ENCODE results near the gene SSBP4.
"Not testable (repeated sequence)": the region's sequence is repeated elsewhere in the genome, so short reads cannot be mapped to it uniquely, and the experiment has no call there.

Gene SSBP4

DNA sequence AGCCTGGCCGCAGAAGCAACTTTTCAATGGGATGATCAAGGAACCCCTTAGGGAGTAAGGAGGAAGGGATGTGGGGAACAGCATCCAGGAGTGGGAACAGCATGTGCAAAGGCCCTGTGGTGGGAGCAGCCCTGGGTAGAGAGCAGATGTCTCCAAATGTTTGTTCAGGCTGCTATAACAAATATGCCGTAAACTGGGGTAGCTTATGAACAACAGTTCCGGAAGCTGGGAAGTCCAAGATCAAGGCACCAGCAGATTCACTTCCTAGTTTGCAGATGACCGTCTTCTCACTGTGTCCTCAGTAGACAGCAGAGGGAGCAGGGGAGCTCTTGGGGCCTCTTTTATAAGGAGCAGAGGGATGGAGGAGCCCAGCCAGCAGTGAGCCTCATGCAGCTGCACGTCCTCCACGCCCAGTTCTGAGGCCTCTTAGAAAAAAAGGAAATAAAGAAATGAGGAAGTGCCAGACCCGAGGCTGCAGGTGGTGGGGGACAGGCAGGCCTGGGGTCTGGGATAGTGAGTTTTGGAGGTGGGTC, 17.6 kb upstream of the SSBP4 start:
- no peaks in the 10 kb centered on the region for H3K9me2 ChIP-seq (replicated peaks; ENCODE audit: control insufficient read depth, low read length)
- H3K79me2 ChIP-seq (ENCODE audit: control insufficient read depth, low read length) = no peaks in the 10 kb centered on the region
- H3K36me3 ChIP-seq (ENCODE audit: control insufficient read depth, low read length) = no peaks in the 10 kb centered on the region
- peaks cover 5% of the 10 kb centered on the region; the same call in 1 of the 2 replicates for H3K27me3 ChIP-seq (ENCODE audit: control insufficient read depth, low read length)
- H4K20me1 ChIP-seq (ENCODE audit: control insufficient read depth, insufficient read depth, low read depth, low read length) = no peaks in the 10 kb centered on the region
- H3K9me3 ChIP-seq (ENCODE audit: control insufficient read depth, insufficient read depth, low read length) = no peaks in the 10 kb centered on the region
- H3K4me3 ChIP-seq (ENCODE audit: low read length) = peak overlapping the region; percentile 78
- H3F3A ChIP-seq (ENCODE audit: control insufficient read depth, insufficient read depth) = peaks cover 16% of the 10 kb centered on the region
- TF ChIP-seq EZH2phosphoT487 (IDR thresholded peaks at IDR 0.05; ENCODE audit: borderline replicate concordance, low read length) = no peak
- TF ChIP-seq, protein P1, sequence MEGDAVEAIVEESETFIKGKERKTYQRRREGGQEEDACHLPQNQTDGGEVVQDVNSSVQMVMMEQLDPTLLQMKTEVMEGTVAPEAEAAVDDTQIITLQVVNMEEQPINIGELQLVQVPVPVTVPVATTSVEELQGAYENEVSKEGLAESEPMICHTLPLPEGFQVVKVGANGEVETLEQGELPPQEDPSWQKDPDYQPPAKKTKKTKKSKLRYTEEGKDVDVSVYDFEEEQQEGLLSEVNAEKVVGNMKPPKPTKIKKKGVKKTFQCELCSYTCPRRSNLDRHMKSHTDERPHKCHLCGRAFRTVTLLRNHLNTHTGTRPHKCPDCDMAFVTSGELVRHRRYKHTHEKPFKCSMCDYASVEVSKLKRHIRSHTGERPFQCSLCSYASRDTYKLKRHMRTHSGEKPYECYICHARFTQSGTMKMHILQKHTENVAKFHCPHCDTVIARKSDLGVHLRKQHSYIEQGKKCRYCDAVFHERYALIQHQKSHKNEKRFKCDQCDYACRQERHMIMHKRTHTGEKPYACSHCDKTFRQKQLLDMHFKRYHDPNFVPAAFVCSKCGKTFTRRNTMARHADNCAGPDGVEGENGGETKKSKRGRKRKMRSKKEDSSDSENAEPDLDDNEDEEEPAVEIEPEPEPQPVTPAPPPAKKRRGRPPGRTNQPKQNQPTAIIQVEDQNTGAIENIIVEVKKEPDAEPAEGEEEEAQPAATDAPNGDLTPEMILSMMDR (IDR thresholded peaks at IDR 0.05; ENCODE audit: low read depth, low read length, poor library complexity, severe bottlenecking) = peak; percentile 79
- peaks cover 57% of the 10 kb centered on the region for H3K4me1 ChIP-seq (ENCODE audit: control insufficient read depth, low read length)
- H3K4me2 ChIP-seq (ENCODE audit: low read length) = peak overlapping the region; percentile 98
- H3K27ac ChIP-seq (ENCODE audit: low read depth, low read length) = peak overlapping the region; percentile 87

DNA sequence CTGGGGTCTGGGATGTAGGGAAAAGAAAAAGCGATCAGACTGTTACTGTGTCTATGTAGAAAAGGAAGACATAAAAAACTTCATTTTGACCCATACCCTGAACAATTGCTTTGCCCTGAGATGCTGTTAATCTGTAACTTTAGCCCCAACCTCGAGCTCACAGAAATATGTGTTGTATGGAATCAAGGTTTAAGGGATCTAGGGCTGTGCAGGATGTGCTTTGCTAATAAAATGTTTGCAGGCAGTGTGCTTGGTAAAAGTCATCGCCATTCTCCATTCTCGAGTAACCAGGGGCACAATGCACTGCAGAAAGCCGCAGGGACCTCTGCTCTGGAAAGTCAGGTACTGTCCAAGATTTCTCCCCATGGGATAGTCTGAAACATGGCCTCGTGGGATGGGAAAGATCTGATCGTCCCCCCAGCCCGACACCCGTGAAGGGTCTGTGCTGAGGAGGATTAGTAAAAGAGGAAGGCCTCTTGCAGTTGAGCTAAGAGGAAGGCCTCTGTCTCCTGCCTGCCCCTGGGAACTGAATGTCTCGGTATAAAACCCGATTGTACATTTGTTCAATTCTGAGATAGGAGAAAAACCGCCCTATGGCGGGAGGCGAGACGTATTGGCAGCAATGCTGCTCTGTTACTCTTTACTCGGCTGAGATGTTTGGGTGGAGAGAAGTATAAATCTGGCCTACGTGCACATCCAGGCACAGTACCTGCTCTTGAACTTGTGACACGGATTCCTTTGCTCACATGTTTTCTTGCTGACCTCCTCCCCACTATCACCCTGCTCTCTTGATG, 16.5 kb upstream of the SSBP4 start:
- H3K9me2 ChIP-seq (replicated peaks; ENCODE audit: control insufficient read depth, low read length); H4K20me1 ChIP-seq (ENCODE audit: control insufficient read depth, insufficient read depth, low read depth, low read length); H3K36me3 ChIP-seq (ENCODE audit: control insufficient read depth, low read length); H3K27me3 ChIP-seq (ENCODE audit: control insufficient read depth, low read length); H3K79me2 ChIP-seq (ENCODE audit: control insufficient read depth, low read length); H3K9me3 ChIP-seq (ENCODE audit: control insufficient read depth, insufficient read depth, low read length): not testable (repeated sequence)
- H3K4me1 ChIP-seq (ENCODE audit: control insufficient read depth, low read length) = peaks cover 48% of the 10 kb centered on the region
- peak overlapping the region; percentile 87 for H3K27ac ChIP-seq (ENCODE audit: low read depth, low read length)
- H3K4me3 ChIP-seq (ENCODE audit: low read length) = peak overlapping the region; percentile 78
- H3K4me2 ChIP-seq (ENCODE audit: low read length) = peak overlapping the region; percentile 98
- H3F3A ChIP-seq (ENCODE audit: control insufficient read depth, insufficient read depth) = peaks cover 16% of the 10 kb centered on the region

DNA sequence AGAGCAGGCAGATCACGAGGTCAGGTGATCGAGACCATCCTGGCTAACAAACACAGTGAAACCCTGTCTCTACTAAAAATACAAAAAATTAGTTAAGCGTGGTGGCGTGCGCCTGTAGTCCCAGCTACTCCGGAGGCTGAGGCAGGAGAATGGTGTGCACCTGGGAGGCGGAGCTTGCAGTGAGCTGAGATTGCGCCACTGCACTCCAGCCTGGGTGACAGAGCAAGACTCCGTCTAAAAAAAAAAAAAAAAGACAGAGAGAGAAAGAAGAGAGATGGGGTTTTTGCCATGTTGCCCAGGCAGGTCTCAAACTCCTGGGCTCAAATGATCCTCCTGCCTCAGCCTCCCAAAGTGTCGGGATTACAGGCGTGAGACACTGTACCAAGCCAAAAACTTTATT, 13.4 kb upstream of the SSBP4 start:
- not testable (repeated sequence) for H3K79me2 ChIP-seq (ENCODE audit: control insufficient read depth, low read length); H3K9me2 ChIP-seq (replicated peaks; ENCODE audit: control insufficient read depth, low read length); H3K4me2 ChIP-seq (ENCODE audit: low read length); H3K27ac ChIP-seq (ENCODE audit: low read depth, low read length); H4K20me1 ChIP-seq (ENCODE audit: control insufficient read depth, insufficient read depth, low read depth, low read length); H3K9me3 ChIP-seq (ENCODE audit: control insufficient read depth, insufficient read depth, low read length); H3K27me3 ChIP-seq (ENCODE audit: control insufficient read depth, low read length); H3K36me3 ChIP-seq (ENCODE audit: control insufficient read depth, low read length); H3K4me3 ChIP-seq (ENCODE audit: low read length)
- H3K4me1 ChIP-seq (ENCODE audit: control insufficient read depth, low read length) = peaks cover 62% of the 10 kb centered on the region
- peaks cover 11% of the 10 kb centered on the region for H3F3A ChIP-seq (ENCODE audit: control insufficient read depth, insufficient read depth)

DNA sequence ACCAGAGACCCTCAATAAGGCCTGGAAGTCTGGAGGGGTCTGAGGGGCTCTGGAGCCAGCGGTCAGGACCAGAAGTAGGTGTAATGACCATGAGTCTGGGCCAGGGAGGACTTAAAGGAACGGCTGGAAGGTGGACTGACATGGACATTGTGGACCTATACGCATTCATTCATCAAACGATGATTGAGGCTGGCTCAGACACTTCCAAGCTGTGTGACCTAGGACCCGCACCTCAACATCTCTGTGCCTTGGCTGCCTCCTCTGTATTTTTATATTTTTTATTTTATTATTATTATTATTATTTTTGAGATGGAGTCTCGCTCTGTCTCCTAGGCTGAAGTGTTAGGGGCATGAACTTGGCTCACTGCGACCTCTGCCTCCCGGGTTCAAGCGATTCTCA, 12.4 kb upstream of the SSBP4 start:
- H3K27ac ChIP-seq (ENCODE audit: low read depth, low read length) = no peak overlapping the region
- H3K36me3 ChIP-seq (ENCODE audit: control insufficient read depth, low read length) = no peaks in the 10 kb centered on the region
- no peaks in the 10 kb centered on the region for H3K79me2 ChIP-seq (ENCODE audit: control insufficient read depth, low read length)
- H3K4me3 ChIP-seq (ENCODE audit: low read length) = no peak overlapping the region
- no peak for TF ChIP-seq EZH2phosphoT487 (IDR thresholded peaks at IDR 0.05; ENCODE audit: borderline replicate concordance, low read length)
- TF ChIP-seq, protein P1 (IDR thresholded peaks at IDR 0.05; ENCODE audit: low read depth, low read length, poor library complexity, severe bottlenecking) = no peak
- peaks cover 8% of the 10 kb centered on the region; the same call in 1 of the 2 replicates for H3F3A ChIP-seq (ENCODE audit: control insufficient read depth, insufficient read depth)
- no peaks in the 10 kb centered on the region for H3K9me3 ChIP-seq (ENCODE audit: control insufficient read depth, insufficient read depth, low read length)
- H3K27me3 ChIP-seq (ENCODE audit: control insufficient read depth, low read length) = no peaks in the 10 kb centered on the region
- H3K4me2 ChIP-seq (ENCODE audit: low read length) = no peak overlapping the region
- H3K4me1 ChIP-seq (ENCODE audit: control insufficient read depth, low read length) = peaks cover 55% of the 10 kb centered on the region
- H4K20me1 ChIP-seq (ENCODE audit: control insufficient read depth, insufficient read depth, low read depth, low read length) = no peaks in the 10 kb centered on the region
- H3K9me2 ChIP-seq (replicated peaks; ENCODE audit: control insufficient read depth, low read length) = no peaks in the 10 kb centered on the region
